H7 (cell line): ENCODE results near the gene CCDC54. TPM values are rescaled to one million over a fixed set of nuclear protein-coding genes. Genes with fewer than 3 reads are reported as not detected.
A peak's percentile ranks its signal among the peaks of the same experiment; 100 is the strongest.

Experiments
- DNase-seq: peaks from one replicate; pipeline ENCODE4 v3.0.0; 2012
- H3K27me3 ChIP-seq: 2 replicates; pipeline ENCODE4 v1.6.0; 2011; ENCODE audit warnings: mild to moderate bottlenecking, low read length; ENCODE audit not compliant: control insufficient read depth, insufficient read depth
- H3K36me3 ChIP-seq: replicated peaks from 2 replicates; pipeline ENCODE4 v1.5.1; 2011; ENCODE audit warnings: low read length; ENCODE audit not compliant: control insufficient read depth, insufficient read depth
- H3K4me3 ChIP-seq: 2 replicates; pipeline ENCODE4 v1.5.1; 2011; ENCODE audit warnings: low read depth, mild to moderate bottlenecking, control low read depth, low read length, moderate library complexity; ENCODE audit not compliant: insufficient read depth
- total RNA-seq: library from RNA; depleted of rRNA; stranded (reverse); fragments of >200 nt; shearing (Covaris generic); gene quantifications from 2 replicates; pipeline ENCODE4 v1.2.3, GENCODE V29; 2014

Gene CCDC54
- total RNA-seq, 1 experiment from 2014 or later: not detected

GRCh38 chr3:107408513-107408912 is 31.3 kb downstream of the CCDC54 start:
- Histone ChIP-seq H3K27me3 (no peaks in the 10 kb centered on the region), H3K36me3 (no peaks in the 10 kb centered on the region), H3K4me3 (no peak overlapping the region)
- no peak for DNase-seq

- Histone ChIP-seq H3K27me3 (no peaks in the 10 kb centered on the region), H3K4me3 (no peak overlapping the region), H3K36me3 (no peaks in the 10 kb centered on the region)
- no peak for DNase-seq
Observed at GRCh38 chr3:107409365-107409764, 32.1 kb downstream of the CCDC54 start.

- Histone ChIP-seq H3K27me3 (no peaks in the 10 kb centered on the region), H3K4me3 (no peak overlapping the region), H3K36me3 (no peaks in the 10 kb centered on the region)
- DNase-seq: no peak
Observed at GRCh38 chr3:107410606-107411005, 33.4 kb downstream of the CCDC54 start.

GRCh38 chr3:107411056-107411455 is 33.8 kb downstream of the CCDC54 start:
- no peaks in the 10 kb centered on the region for H3K27me3 ChIP-seq
- no peaks in the 10 kb centered on the region for H3K36me3 ChIP-seq
- no peak overlapping the region for H3K4me3 ChIP-seq
- no peak for DNase-seq

GRCh38 chr3:107411779-107412178 is 34.5 kb downstream of the CCDC54 start:
- H3K27me3 ChIP-seq: no peaks in the 10 kb centered on the region
- H3K4me3 ChIP-seq: no peak overlapping the region
- H3K36me3 ChIP-seq: no peaks in the 10 kb centered on the region
- no peak for DNase-seq

- H3K27me3 ChIP-seq: no peaks in the 10 kb centered on the region
- H3K4me3 ChIP-seq: no peak overlapping the region
- no peak for DNase-seq
- H3K36me3 ChIP-seq: no peaks in the 10 kb centered on the region
Observed at GRCh38 chr3:107412376-107412775, 35.1 kb downstream of the CCDC54 start.

- Histone ChIP-seq H3K36me3 (no peaks in the 10 kb centered on the region), H3K27me3 (no peaks in the 10 kb centered on the region), H3K4me3 (no peak overlapping the region)
- DNase-seq: no peak
Observed at GRCh38 chr3:107413264-107413663, 36.0 kb downstream of the CCDC54 start.

GRCh38 chr3:107414325-107414964 is 37.2 kb downstream of the CCDC54 start:
- DNase-seq: no peak
- Histone ChIP-seq H3K4me3 (no peak overlapping the region), H3K36me3 (no peaks in the 10 kb centered on the region), H3K27me3 (no peaks in the 10 kb centered on the region)

GRCh38 chr3:107416138-107416537 is 38.9 kb downstream of the CCDC54 start:
- Histone ChIP-seq H3K4me3 (no peak overlapping the region), H3K36me3 (no peaks in the 10 kb centered on the region), H3K27me3 (no peaks in the 10 kb centered on the region)
- no peak for DNase-seq

- DNase-seq: no peak
- no peaks in the 10 kb centered on the region for H3K36me3 ChIP-seq
- H3K27me3 ChIP-seq: no peaks in the 10 kb centered on the region
- no peak overlapping the region for H3K4me3 ChIP-seq
Observed at GRCh38 chr3:107416886-107417285, 39.6 kb downstream of the CCDC54 start.

GRCh38 chr3:107421170-107421792 is 44.0 kb downstream of the CCDC54 start:
- no peaks in the 10 kb centered on the region for H3K36me3 ChIP-seq
- no peak overlapping the region for H3K4me3 ChIP-seq
- peak; percentile 44 for DNase-seq
- no peaks in the 10 kb centered on the region for H3K27me3 ChIP-seq

- H3K36me3 ChIP-seq: no peaks in the 10 kb centered on the region
- DNase-seq: no peak
- no peak overlapping the region for H3K4me3 ChIP-seq
- no peaks in the 10 kb centered on the region for H3K27me3 ChIP-seq
Observed at GRCh38 chr3:107421881-107422280, 44.6 kb downstream of the CCDC54 start.

- peaks cover under 1% of the 10 kb centered on the region; the same call in 1 of the 2 replicates for H3K27me3 ChIP-seq
- H3K4me3 ChIP-seq: no peak overlapping the region
- no peaks in the 10 kb centered on the region for H3K36me3 ChIP-seq
- DNase-seq: no peak
Observed at GRCh38 chr3:107425033-107425432, 47.8 kb downstream of the CCDC54 start.

- Histone ChIP-seq H3K36me3 (no peaks in the 10 kb centered on the region), H3K4me3 (no peak overlapping the region), H3K27me3 (peaks cover 12% of the 10 kb centered on the region)
- DNase-seq: no peak
Observed at GRCh38 chr3:107426223-107426622, 49.0 kb downstream of the CCDC54 start.
